HEK293 (cell line): ENCODE results near the gene CCDC124.
"Not testable (repeated sequence)": the region's sequence is repeated elsewhere in the genome, so short reads cannot be mapped to it uniquely, and the experiment has no call there.

ENCODE experiments used
- BCL11B ChIP-seq: fragments of 450-650 bp; formaldehyde crosslinking; IDR thresholded peaks from 2 replicates; pipeline ENCODE4 v1.5.1; 2016; ENCODE audit warnings: low read depth, missing biosample characterization, missing genetic modification characterization
- SP2 ChIP-seq: fragments of 450-650 bp; formaldehyde crosslinking; IDR thresholded peaks from 2 replicates; pipeline ENCODE4 v1.5.1; 2016; ENCODE audit warnings: missing biosample characterization, missing genetic modification characterization
- YY1 ChIP-seq: fragments of 450-650 bp; formaldehyde crosslinking; IDR thresholded peaks from 2 replicates; pipeline ENCODE4 v1.5.1; 2018; ENCODE audit warnings: missing biosample characterization, missing genetic modification characterization
- ZNF146 ChIP-seq: fragments of 450-650 bp; formaldehyde crosslinking; IDR thresholded peaks from 2 replicates; pipeline ENCODE4 v1.5.1; 2016; ENCODE audit warnings: missing biosample characterization, missing genetic modification characterization
- ZNF248 ChIP-seq: fragments of 450-650 bp; formaldehyde crosslinking; IDR thresholded peaks from 2 replicates; pipeline ENCODE4 v1.5.1; 2017; ENCODE audit warnings: missing biosample characterization, missing genetic modification characterization
- ZNF747 ChIP-seq: fragments of 450-650 bp; formaldehyde crosslinking; IDR thresholded peaks from 2 replicates; pipeline ENCODE4 v1.5.1; 2016; ENCODE audit warnings: missing biosample characterization, missing genetic modification characterization
- TF ChIP-seq, protein P1 (sequence below): fragments of 450-650 bp; formaldehyde crosslinking; IDR thresholded peaks from 2 replicates; pipeline ENCODE4 v1.5.1; 2016; ENCODE audit warnings: missing biosample characterization, missing genetic modification characterization
- TF ChIP-seq, protein P2 (sequence below): fragments of 450-650 bp; formaldehyde crosslinking; IDR thresholded peaks from 2 replicates; pipeline ENCODE4 v1.5.1; 2016; ENCODE audit warnings: missing biosample characterization, missing genetic modification characterization
- TF ChIP-seq, protein P3 (sequence below): fragments of 450-650 bp; formaldehyde crosslinking; IDR thresholded peaks from 2 replicates; pipeline ENCODE4 v1.5.1; 2016; ENCODE audit warnings: missing biosample characterization, missing genetic modification characterization, low read depth

DNA sequence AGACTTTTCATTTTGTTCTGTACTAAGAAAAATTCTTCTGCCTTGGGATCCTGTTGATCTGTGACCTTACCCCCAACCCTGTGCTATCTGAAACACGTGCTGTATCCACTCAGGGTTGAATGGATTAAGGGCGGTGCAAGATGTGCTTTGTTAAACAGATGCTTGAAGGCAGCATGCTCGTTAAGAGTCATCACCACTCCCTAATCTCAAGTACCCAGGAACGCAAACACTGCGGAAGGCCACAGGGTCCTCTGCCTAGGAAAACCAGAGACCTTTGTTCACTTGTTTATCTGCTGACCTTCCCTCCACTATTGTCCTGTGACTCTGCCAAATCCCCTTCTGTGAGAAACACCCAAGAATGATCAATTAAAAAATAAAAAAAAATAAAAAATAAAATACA, 13.7 kb upstream of the CCDC124 start:
- TF ChIP-seq, protein P1, sequence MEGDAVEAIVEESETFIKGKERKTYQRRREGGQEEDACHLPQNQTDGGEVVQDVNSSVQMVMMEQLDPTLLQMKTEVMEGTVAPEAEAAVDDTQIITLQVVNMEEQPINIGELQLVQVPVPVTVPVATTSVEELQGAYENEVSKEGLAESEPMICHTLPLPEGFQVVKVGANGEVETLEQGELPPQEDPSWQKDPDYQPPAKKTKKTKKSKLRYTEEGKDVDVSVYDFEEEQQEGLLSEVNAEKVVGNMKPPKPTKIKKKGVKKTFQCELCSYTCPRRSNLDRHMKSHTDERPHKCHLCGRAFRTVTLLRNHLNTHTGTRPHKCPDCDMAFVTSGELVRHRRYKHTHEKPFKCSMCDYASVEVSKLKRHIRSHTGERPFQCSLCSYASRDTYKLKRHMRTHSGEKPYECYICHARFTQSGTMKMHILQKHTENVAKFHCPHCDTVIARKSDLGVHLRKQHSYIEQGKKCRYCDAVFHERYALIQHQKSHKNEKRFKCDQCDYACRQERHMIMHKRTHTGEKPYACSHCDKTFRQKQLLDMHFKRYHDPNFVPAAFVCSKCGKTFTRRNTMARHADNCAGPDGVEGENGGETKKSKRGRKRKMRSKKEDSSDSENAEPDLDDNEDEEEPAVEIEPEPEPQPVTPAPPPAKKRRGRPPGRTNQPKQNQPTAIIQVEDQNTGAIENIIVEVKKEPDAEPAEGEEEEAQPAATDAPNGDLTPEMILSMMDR: not testable (repeated sequence)
- TF ChIP-seq ZNF146 (tag by site-specific recombination); ZNF248; ZNF747 (tag by site-specific recombination); BCL11B (tag by site-specific recombination); SP2 (tag by site-specific recombination); YY1 (tag by site-specific recombination): not testable (repeated sequence)
- TF ChIP-seq, protein P2, sequence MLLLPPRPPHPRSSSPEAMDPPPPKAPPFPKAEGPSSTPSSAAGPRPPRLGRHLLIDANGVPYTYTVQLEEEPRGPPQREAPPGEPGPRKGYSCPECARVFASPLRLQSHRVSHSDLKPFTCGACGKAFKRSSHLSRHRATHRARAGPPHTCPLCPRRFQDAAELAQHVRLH: not testable (repeated sequence)
- TF ChIP-seq, protein P3, sequence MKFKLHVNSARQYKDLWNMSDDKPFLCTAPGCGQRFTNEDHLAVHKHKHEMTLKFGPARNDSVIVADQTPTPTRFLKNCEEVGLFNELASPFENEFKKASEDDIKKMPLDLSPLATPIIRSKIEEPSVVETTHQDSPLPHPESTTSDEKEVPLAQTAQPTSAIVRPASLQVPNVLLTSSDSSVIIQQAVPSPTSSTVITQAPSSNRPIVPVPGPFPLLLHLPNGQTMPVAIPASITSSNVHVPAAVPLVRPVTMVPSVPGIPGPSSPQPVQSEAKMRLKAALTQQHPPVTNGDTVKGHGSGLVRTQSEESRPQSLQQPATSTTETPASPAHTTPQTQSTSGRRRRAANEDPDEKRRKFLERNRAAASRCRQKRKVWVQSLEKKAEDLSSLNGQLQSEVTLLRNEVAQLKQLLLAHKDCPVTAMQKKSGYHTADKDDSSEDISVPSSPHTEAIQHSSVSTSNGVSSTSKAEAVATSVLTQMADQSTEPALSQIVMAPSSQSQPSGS (tag by site-specific recombination): not testable (repeated sequence)
